Middle frontal gyrus (tissue), 1 donor: Measurements from ENCODE around the gene ANGPTL2.
"Not testable (repeated sequence)": the region's sequence is repeated elsewhere in the genome, so short reads cannot be mapped to it uniquely, and the experiment has no call there.

Experiments used
- DNase-seq: peaks from one replicate; pipeline ENCODE4 v3.0.0-alpha.2; 2015; ENCODE audit warnings: low spot score; ENCODE audit errors: extremely low spot score

ANGPTL2 gene

DNA sequence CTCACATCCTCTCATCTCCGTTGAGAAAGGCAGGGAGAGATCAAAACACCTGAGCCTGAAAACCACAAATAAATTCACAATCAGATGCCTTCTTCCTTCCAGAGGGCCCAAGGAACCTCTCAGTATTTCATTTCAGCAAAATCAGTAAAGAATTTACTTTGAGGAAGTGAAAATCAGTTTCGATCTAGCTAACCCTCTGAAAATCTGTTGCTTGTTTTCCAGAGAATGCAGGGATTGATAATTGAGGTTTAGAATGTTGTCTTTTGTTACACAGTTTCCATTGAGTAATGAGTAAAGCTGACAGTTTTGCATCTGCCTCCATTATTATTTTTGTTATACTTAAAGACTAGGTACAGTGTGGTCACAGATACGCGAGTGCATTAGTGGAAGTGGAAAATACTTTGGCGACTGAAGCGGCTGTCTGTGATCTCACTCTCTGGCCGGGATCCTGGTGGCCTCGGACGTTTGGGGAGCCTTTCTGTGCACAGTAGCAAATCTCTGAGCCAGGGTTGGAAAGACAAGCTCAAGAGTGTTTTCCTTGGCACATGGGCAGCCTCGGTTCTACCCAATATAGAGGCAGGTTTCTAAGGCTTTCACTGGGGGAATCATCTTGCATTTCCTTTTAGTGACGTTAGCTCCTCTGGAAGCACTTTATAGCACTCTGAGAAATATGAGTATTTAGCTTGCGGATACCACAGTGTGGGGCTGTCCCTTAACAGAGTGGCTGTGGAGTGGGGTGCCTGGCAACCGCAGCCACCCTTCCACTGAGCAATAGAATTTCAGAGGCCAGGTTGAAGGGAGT, 32.2 kb upstream of the ANGPTL2 start:
- no peak for DNase-seq

DNA sequence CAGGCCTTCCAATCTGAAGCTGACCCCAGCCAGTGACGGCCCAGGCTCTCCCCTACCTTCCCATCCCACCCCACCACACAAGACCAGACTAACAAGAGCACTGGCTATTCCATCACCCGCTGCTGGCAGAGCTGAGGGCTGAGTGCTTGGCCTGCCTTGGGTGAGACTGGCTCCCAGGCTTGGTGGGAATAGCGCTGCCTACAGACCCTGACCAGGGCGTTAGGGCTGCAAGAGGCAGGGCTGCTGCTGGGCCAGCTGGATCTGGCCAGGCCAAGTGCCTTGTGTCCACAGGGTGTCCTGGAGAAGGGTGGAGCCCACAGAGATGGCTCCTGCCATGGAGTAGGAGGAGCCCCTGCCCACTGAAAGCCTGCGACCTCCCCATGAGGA, 31.6 kb upstream of the ANGPTL2 start:
- no peak for DNase-seq

DNA sequence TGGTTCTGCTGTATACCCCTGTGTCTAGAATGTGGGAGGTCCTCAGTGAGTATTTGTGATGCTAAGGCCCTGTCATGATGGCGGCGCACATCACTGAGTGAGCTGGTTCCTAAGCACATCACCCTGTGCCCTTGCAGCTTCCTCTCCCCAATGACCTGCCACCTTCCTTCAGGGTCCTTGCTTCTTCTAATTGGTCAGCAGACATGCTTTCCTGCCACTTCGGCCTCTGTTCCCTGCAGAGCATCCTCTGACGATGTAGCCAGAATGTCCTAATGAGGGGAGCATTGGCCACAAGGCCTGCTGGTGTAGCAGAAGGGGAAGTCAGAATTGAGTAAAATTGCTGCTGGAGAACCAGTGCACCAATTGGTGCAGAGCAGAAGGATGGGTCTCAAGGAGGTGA, 31.1 kb upstream of the ANGPTL2 start:
- DNase-seq: no peak

DNA sequence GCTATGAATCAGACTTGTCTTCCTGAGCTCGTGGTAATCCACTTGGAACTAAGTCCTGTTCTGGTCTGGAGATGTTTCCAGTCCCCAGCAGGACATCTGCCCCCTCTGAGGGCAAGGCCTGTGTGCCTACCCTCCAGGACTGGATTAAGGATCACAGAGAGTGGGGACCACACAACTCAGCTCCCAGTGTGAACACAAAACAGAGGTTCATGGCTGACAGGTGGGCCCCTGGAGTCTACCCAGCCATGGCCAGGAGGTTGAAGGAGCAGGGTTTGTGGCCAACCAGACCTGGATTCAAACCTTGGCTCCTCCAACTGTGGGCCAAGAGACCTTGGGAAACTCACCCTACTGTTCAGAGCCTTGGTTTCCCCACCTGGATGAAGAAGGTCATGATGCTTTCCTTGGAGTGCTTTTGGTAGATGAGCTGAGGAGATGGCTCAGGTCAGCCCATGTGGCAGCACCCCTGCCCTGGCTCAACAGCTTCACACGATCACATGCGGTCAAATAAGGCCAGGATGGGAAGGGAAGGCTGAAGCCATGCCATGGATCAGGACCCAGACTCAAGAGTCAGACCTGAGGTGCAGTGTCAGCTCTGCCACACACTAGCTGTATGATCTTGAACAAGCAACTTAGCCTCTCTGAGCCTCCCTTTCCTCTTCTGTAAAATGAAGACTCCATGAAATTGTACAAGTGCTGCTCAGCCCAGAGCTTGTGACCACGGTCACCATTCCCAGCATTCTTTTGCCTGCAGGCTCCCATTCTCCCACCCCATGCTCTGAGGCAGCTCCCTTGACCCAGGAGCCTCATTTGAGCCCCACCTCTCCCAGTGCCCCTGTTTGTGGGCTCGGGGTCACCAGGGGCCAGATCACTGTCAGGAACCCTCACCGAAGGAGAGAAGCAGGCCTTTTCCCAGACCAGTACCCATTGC, 27.3 kb upstream of the ANGPTL2 start:
- DNase-seq: no peak

DNA sequence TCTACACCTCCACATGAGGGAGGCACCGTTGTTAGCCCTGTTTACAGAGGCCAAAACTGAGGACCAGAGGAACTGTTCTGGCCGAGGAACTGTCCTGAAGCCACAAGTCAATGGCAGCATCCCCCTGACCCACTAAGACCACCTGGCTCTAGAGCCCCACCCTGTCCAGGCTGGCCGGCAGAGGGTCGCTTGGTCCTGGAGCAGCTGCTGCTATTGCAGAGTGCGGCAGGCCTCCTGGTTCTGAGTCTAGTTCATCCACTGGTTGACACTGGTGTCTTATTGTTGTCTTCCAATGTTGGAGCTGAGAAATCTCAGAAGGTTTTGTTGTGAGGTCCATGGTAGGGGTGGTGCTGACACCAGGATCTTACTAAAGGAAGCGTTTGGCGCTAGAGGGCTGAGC, 26.6 kb upstream of the ANGPTL2 start:
- no peak for DNase-seq

DNA sequence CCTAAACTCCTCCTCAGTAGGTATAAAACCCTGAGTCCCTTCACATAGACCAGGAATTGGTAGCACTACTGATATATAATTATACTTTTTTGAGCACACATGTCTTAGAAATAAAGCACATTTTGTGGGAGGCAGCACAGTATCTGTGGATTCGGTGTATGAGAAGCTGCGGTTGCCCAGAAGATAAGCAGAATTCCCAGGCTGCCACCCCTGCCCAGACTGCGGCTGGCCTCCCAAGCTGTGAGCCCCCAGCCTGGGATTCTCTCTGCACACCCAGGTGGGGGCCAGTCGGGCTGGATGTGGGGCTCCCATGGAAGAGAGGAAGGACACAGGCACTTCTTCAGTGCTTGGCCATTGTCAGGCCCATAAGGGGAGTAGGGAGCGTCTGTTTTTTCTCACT, 25.6 kb upstream of the ANGPTL2 start:
- no peak for DNase-seq

DNA sequence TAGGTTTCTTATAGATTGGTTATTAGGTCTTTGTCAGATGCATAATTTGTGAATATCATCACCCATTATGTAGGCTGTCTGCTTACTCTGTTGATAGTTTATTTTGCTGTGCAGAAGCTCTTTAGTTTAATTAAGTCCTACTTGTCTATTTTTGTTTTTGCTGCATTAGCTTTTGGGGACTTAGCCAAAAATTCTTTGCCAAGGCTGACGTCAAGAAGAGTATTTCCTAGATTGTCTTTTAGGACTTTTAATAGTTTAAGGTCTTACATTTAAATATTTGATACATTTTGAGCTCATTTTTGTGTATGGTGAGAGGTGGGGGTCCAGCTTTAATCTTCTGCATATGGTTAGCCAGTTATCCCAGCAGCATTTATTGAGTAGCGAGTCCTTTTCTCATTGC, 24.8 kb upstream of the ANGPTL2 start:
- no peak for DNase-seq

DNA sequence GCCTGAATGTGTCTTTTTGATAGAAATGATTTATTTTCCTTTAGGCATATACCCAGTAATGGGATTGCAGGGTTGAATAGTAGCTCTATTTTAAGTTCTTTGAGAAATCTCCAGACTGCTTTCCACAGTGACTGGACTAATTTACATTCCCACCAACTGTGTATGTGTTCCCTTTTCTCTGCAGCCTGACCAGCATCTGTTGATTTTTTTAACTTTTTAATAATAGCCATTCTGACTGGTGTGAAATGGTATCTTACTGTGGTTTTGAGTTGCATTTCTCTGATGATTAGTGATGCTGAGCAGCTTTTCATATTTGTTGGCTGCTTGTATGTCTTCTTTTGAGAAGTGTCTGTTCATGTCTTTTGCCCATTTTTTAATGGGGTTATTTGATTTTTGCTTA, 24.4 kb upstream of the ANGPTL2 start:
- not testable (repeated sequence) for DNase-seq

DNA sequence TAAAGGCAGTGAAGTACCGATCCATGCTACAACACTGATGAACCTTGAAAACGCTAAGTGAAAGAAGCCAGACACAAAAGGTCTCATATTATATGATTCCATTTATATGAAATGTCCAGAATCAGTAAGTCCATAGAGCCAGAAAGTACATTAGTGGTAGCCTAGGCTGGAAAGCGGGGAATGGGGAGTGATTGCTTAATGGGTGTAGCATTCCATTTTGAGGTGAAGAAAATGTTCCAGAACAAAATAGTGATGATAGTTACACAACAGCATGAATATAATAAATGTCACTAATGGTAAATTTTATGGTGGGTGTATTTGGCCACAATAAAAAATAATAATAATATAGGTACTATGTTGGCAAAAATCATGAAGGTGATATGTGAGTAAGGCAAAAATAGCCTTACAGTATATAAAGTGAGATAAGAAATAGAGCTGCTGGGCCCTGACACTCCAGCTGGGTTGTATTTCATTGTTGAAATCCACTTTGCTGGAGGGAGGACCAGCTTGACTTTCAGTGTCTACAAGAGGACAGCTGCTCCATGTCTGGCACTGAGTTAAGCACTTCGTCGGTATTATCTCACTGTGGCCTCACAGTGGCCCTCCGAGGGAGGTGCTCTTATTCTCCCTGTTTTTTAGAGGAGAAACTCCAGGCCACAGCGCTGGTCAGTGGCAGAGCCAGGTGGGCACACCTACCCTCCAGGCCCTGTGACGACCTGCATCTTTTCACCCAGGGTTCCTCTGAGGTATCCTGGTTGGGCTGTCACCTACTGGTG, 22.4 kb upstream of the ANGPTL2 start:
- no peak for DNase-seq

DNA sequence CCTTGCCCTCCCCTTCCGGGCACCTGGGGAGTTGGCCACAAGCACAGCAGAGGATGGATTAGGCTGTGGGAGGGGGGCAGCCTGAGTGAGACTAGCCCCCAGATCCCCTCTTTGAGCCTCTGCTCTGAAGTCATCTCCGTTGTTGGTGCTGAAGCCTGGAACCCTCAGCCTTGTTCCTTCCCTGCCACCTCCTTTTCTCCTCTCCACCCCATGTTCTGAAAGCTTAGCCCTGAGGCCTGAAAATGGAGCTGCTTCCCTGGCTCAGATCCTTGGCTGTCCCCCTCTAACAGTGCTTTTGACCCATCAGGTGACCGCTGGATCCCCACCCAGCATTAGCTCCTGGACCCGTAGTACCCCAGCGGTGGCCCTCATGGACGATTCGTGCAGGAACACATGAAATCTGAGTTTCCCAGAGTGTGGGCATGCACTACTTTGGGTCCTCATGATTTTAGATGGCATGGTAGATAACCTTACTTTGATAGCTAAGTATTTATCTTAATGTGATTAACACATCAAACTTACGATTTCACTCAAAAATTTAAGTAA, 21.6 kb upstream of the ANGPTL2 start:
- no peak for DNase-seq

DNA sequence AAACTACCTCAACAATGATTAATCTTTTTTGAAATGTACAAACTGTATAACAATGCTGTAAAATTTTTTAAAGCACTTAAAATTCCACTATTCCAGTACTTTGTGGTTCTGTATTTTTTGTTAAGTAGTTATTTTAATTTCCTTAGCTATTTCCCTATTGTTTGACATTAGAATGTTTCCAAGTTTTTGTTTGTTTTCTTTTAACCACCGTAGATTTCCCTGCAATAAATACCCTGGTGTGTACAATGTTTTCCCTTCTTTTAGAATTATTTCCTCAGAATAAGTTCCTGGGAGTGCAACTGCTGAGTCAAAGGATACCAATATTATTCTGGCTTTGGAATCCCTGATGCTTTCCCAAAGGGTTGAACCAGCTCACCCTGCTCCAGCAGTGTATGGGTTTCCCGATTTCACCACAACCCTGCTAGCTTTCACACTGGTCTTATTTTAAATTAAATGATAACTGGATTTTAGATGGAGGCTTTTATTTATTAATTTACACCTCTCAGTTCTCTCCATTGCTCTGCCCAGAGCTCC, 20.6 kb upstream of the ANGPTL2 start:
- DNase-seq: no peak

DNA sequence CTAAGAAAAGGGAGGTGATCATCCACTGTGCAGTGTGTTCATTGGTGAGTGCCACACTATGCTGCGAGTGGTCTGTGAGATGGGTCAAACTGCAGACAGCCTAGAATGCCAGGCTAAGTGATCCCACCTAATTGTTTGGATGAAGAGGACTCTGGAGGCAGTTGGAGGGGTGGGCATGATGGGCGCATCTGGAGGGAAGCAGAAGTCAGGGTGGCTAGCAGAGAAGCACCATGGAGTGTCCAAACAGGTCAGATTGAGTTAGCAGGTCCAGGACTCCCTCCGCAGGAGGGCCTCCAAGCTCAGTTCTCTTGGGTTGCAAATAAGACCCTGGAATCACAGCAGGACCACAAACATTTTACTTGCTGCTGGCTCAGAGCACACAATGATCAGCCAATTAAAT, 19.9 kb upstream of the ANGPTL2 start:
- no peak for DNase-seq

DNA sequence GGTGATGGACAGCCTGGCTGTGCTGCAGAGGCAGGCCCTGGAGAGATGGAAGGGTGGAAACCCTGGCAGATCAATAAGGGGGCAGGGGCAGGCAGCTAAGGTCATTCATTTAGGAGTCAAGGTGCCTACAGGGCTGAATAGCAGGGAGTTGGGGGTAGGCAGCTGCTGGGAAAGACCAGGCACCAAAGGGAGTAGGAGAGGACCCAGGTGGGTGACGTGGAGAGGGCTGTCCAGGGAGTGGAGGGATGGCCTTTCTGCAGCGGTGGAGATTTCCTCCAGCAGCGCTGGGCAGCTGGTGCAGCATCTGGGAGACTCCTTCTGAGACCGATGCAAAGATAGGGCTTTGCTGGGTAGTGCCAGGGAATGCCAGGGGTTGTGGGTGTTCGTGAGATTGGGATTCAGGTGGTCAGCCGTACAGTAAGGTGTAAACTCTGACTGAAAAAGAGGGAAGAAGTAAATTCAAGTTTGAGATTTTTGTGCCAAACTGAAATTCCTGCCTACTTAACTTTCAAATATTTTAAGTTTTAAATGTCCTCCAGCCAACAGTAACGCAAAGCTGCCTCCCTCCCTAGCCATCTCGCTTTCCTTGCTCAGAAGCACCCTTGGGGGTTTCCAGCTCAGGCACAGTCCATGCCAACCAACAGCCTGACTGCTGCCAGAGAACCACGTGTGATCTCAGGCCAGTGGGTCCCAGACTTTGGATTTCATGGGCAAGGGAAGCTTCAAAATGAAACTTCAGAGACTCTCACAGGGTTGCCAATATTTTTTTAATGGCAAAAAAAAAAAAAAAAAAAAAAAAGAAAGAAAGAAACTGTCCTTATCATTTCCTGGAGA, 18.6 kb upstream of the ANGPTL2 start:
- DNase-seq: no peak

DNA sequence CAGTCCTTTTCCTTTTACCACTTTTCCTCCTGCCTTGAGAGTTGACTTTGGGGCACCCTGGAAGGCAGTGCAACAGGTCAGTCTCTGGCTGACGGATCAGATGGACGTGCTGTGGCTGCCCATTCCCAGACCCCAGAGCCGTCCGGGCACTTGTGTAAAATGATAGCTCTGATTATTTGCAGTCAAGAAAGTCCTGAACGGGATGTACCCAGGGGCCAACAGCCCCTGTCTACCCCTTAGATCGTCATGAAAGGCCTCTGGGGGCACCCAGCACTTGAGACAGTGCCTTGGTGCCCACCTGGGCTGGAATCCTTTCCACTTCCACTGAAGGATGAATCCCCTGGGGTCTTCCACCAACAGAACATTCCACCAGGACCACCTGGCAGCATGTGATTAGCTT, 17.7 kb upstream of the ANGPTL2 start:
- no peak for DNase-seq

DNA sequence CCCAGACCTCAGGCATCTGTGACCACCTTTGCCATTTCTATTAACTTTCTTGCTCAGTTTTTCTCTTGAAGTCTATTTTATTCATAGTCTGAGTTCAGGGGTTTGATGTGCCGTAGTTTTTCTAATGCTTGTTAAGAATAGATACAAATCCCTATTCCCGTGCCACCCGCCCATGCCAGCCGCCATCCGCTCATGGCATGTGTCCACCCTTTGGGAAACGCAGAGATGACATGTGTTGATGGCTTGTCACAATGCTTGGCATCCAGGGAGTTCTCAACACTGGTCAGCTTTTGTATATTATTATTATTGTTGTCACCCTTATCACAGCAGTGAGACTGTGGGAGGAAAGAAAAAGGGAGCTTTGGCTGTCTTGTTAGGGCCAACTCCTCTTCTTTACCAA, 17.3 kb upstream of the ANGPTL2 start:
- DNase-seq: no peak

DNA sequence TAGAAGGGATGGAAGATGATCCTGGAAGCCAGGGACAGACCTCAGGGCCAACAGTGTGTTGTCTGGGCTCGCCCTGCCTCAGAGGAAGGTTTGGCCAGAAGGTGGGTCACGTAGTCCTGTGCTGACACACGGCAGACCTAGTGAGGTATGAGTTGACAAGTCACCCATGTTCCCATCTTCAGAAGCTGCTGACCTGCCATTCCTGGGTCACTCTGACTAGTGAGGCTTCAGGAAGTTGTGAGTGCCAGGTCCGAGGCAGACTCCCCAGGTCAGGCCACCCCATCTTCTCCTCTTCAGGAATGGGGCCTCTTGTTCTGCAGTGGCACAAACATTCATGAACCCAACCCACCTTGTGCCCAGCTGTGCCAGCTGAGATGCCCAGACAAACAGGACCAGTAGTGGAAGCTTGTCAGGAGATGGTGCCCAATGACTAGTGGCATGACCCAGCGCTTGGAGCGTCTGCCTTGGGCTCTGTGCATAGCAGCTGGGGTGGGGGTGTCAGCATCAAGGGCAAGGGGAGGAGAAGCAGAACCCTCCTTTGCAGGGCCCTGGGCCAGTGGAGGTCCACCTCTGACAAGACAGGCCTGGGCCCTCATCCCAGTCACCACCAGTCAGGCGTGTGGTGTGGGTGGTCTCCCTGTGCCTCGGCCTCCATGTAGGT, 16.8 kb upstream of the ANGPTL2 start:
- no peak for DNase-seq

DNA sequence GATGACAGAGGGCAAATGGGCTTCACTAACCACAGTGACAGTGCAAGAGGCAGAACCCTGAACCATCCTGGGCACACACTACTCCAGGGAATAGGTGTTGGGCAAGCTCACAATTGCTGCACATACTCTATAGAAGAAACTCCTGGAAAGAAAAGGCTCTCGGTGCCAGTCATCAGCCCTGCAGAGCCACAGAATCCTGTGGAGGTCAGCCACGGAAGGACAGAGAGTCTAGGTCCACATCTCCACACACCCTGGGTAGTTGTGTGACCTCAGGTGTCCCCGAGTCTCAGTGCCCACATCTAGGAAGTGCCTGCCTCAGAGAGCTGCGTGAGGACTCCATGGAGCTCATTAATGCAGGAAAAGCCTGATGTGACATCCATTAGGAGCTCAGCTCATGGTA, 16.0 kb upstream of the ANGPTL2 start:
- DNase-seq: no peak

DNA sequence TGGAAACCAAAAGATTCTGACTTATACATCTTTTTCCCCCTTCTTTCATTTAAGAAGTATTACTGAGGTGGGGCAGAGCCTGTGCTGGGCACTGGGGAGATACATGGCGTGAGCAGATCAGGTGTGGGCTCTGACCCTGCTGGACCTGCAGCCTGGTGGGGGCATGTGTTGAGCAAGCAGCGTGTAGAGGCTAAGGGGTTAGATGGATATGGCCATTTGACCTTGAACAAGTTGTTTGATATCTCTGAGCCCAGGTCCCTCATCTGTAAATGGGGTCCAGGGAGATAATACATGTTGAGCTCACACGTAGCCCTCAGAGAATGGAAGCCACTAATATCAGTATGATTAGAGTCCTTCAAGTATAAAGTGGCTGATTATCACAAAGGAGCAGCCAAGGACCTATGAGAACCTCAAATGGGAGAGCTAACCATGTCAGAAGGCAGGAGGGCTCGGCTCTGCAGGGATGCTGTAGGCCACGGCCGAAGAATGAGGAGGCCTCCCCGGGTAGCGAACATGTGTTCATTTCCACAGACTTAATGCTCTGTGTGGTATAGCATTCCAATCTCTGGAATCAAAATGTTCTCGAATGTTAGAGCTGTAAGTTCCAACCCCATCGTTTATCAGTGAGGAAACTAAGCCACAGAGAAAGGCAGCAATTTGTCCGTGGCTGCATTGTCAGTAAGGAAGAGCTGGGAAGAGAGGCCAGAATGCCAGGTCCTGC, 15.4 kb upstream of the ANGPTL2 start:
- no peak for DNase-seq
